GM12878 (cell line): ENCODE data around the gene HNRNPLL. TPM values are rescaled to one million over a fixed set of nuclear protein-coding genes. Genes with fewer than 3 reads are reported as not detected.

Experiments used
- ATAC-seq: fragments of 200-7000 bp; cut with Tn5 transposase; 3 replicates; pipeline ENCODE4 v1.9.1; 2020; ENCODE audit warnings: mild to moderate bottlenecking, moderate library complexity
- BruUV-seq: library from RNA; stranded (reverse); fragments of 400-500 nt; replicated peaks from 2 replicates; lab custom pipeline; 2021; lab: Mats Ljungman, UMichigan
- CTCF ChIA-PET: fragments of 300-600 bp; sonication (Branson Sonifier 250); formaldehyde crosslinking; extraction: SDS; loops from one replicate; lab custom pipeline; 2021; ENCODE audit warnings: inconsistent platforms; lab: Yijun Ruan, JAX
- POLR2A ChIA-PET: fragments of 350-600 bp; formaldehyde crosslinking; extraction: SDS; loops from one replicate; lab custom pipeline; 2021; ENCODE audit warnings: inconsistent platforms; lab: Charles Lee
- RAD21 ChIA-PET: fragments of 300-600 bp; sonication (Branson Sonifier 250); formaldehyde crosslinking; loops from one replicate; lab custom pipeline; 2023; ENCODE audit warnings: antibody characterized with exemption; ENCODE audit not compliant: unreplicated experiment; lab: Charles Lee
- SMC1A ChIA-PET: fragments of 300-600 bp; sonication (Branson Sonifier 250); formaldehyde crosslinking; loops from one replicate; lab custom pipeline; 2023; ENCODE audit not compliant: unreplicated experiment, uncharacterized antibody; lab: Charles Lee
- DNase-seq: peaks from one replicate; pipeline ENCODE4 v3.0.0-alpha.2; 2011; ENCODE audit warnings: low read depth, low spot score
- FAIRE-seq: peaks from 3 replicates; lab custom pipeline; 2011; peaks lifted over from hg19 to GRCh38; lab: Jason Lieb, UNC
- H2AFZ ChIP-seq: 2 replicates; pipeline ENCODE4 v1.6.0; 2011; ENCODE audit warnings: low read depth, low read length, control low read depth; ENCODE audit not compliant: control insufficient read depth
- H3K27ac ChIP-seq: 2 replicates; pipeline ENCODE4 v1.5.1; 2011; ENCODE audit warnings: control low read depth; ENCODE audit not compliant: control insufficient read depth, insufficient read depth
- H3K27me3 ChIP-seq, 2 experiments: replicated peaks in 1 of 2; 2 replicates each; pipeline versions ENCODE4 v1.6.0 to v1.6.1; 2011; ENCODE audit warnings: low read length in 1 of 2; ENCODE audit not compliant: control insufficient read depth in 2 of 2, insufficient read depth in 2 of 2
- H3K36me3 ChIP-seq, 2 experiments: 2 replicates each; pipeline ENCODE4 v1.5.1; 2011; ENCODE audit warnings: low read length in 1 of 2; ENCODE audit not compliant: control insufficient read depth in 2 of 2, insufficient read depth in 2 of 2
- H3K4me1 ChIP-seq: 2 replicates; pipeline ENCODE4 v1.6.1; 2011; ENCODE audit warnings: mild to moderate bottlenecking, low read length, moderate library complexity, mixed read lengths; ENCODE audit not compliant: control insufficient read depth, insufficient read depth
- H3K4me2 ChIP-seq: 2 replicates; pipeline ENCODE4 v1.6.0; 2011; ENCODE audit warnings: control low read depth; ENCODE audit not compliant: control insufficient read depth, insufficient read depth
- H3K4me3 ChIP-seq: fragments of 200-600 bp; sonication (generic); 2 replicates; pipeline ENCODE4 v1.5.1; 2016
- H3K79me2 ChIP-seq: 2 replicates; pipeline ENCODE4 v1.6.0; 2011; ENCODE audit warnings: low read length; ENCODE audit not compliant: control insufficient read depth, insufficient read depth
- H3K9ac ChIP-seq: 2 replicates; pipeline ENCODE4 v1.8.0; 2011; ENCODE audit warnings: low read length, control low read depth, mixed read lengths; ENCODE audit not compliant: control insufficient read depth, insufficient read depth
- H3K9me3 ChIP-seq: replicated peaks from 3 replicates; pipeline ENCODE4 v1.5.1; 2011; ENCODE audit warnings: mild to moderate bottlenecking, low read length; ENCODE audit not compliant: control insufficient read depth, insufficient read depth
- H4K20me1 ChIP-seq: 2 replicates; pipeline ENCODE4 v1.6.0; 2011; ENCODE audit not compliant: control insufficient read depth, insufficient read depth
- BCL3 ChIP-seq: IDR thresholded peaks from 2 replicates; pipeline ENCODE4 v1.6.1; 2011; ENCODE audit warnings: borderline replicate concordance, low read depth, mild to moderate bottlenecking, moderate library complexity, low read length; ENCODE audit not compliant: insufficient read depth, poor library complexity, severe bottlenecking
- CEBPB ChIP-seq, 2 experiments: fragments of 150-350 bp in 1 of 2; IDR thresholded peaks; 2 replicates each; pipeline ENCODE4 v1.6.1; 2012 to 2014; ENCODE audit warnings: low read depth in 2 of 2, low read length in 2 of 2, borderline replicate concordance in 1 of 2, inconsistent platforms in 1 of 2
- CREM ChIP-seq: IDR thresholded peaks from 2 replicates; pipeline ENCODE4 v1.6.1; 2014; ENCODE audit warnings: antibody characterized with exemption, low read depth
- EZH2 ChIP-seq: IDR thresholded peaks from 2 replicates; pipeline ENCODE4 v1.6.1; 2012; ENCODE audit warnings: low read depth, mild to moderate bottlenecking, control low read depth, inconsistent platforms, low read length, borderline replicate concordance; ENCODE audit not compliant: control insufficient read depth
- GABPA ChIP-seq: IDR thresholded peaks from 2 replicates; pipeline ENCODE4 v1.6.1; 2014; ENCODE audit warnings: antibody characterized with exemption, low read depth, mild to moderate bottlenecking, inconsistent platforms
- HDAC2 ChIP-seq: fragments of 200-600 bp; sonication (generic); IDR thresholded peaks from 2 replicates; pipeline ENCODE4 v1.6.1; 2017
- HDGF ChIP-seq: fragments of 450-650 bp; IDR thresholded peaks from 2 replicates; pipeline ENCODE4 v1.6.1; 2016; ENCODE audit warnings: antibody characterized with exemption
- IKZF2 ChIP-seq, 2 experiments: fragments of 450-650 bp; IDR thresholded peaks; 2 replicates each; pipeline ENCODE4 v1.6.1; 2017; ENCODE audit warnings: mild to moderate bottlenecking in 2 of 2, moderate library complexity in 2 of 2
- JUNB ChIP-seq: IDR thresholded peaks from 2 replicates; pipeline ENCODE4 v1.6.1; 2016; ENCODE audit warnings: antibody characterized with exemption, mild to moderate bottlenecking
- NBN ChIP-seq: fragments of 450-650 bp; IDR thresholded peaks from 2 replicates; pipeline ENCODE4 v1.6.1; 2016
- PKNOX1 ChIP-seq: fragments of 450-650 bp; IDR thresholded peaks from 2 replicates; pipeline ENCODE4 v1.6.1; 2016; ENCODE audit warnings: mild to moderate bottlenecking
- WGBS: methylation state at CpG from one replicate; pipeline ENCODE4 v1.1.6; 2016; ENCODE audit warnings: low lambda C conversion rate; ENCODE audit not compliant: insufficient replicate concordance, insufficient coverage; ENCODE audit errors: missing lambda C conversion rate; 5-methylcytosine and 5-hydroxymethylcytosine counted together
- in situ Hi-C: fragments of 300-500 bp; cut with MboI; formaldehyde crosslinking; loops from 9 replicates; pipeline ENCODE4 v1.14.3; 2018; ENCODE audit warnings: mixed read lengths
- intact Hi-C: fragments of 100-400 bp; cut with micrococcal nuclease; formaldehyde crosslinking; loops from one replicate; pipeline ENCODE4 v1.14.2; 2022; ENCODE audit not compliant: unreplicated experiment
- polyA plus RNA-seq, 11 experiments: library from polyadenylated mRNA; depleted of rRNA in 4 of 11; unstranded in 6 of 11; stranded (reverse) in 5 of 11; fragments of >200 nt; fragmentation: Nextera tagmentation in 4 of 11; fragmentation: Illumina TruSeq in 1 of 11; extraction: Ambion mirVana in 4 of 11; extraction: Trizol in 1 of 11; gene quantifications; 1 replicate in 1 of 11; 2 replicates in 10 of 11; pipeline versions ENCODE4 v1.2.1 to v1.2.3, GENCODE V29; 2011 to 2016; ENCODE audit warnings: inconsistent platforms in 2 of 11, missing spikeins in 2 of 11, low read depth in 1 of 11
- total RNA-seq, 4 experiments: library from RNA; depleted of rRNA in 3 of 4; stranded (reverse); fragments of >200 nt in 3 of 4; fragmentation: Illumina TruSeq in 1 of 4; extraction: Trizol in 1 of 4; gene quantifications; 2 replicates each; pipeline versions ENCODE4 v1.2.1 to v1.2.3, GENCODE V29; 2013 to 2021

Gene HNRNPLL
- total and polyA plus RNA-seq, 10 of the 15 experiments (the other 5 are each of a cell fraction or from before 2014, with no cell fraction given), result 0.98 to 27.1 (median 2.9) TPM

GRCh38 chr2:38615237-38615636 lies 12.5 kb upstream of the HNRNPLL start (continued):
- TF ChIP-seq PKNOX1 (no peak), HDAC2 (no peak), HDGF (no peak), IKZF2 (IDR thresholded peaks at IDR 0.05) (peak; percentile 12 to 21; a peak in 1 of 4 replicates), CEBPB (IDR thresholded peaks at IDR 0.05; ENCODE audit: borderline replicate concordance in 1 of 2, low read depth in 2 of 2, low read length in 2 of 2) (0 out of 4 replicates have a peak, but pooled peaks of 1 of the 2 experiments have one; percentile 28), JUNB (peak; percentile 96), BCL3 (peak; percentile 29), EZH2 (no peak), CREM (peak; percentile 64; the same call in 1 of the 2 replicates), GABPA (peak; percentile 49; the same call in 1 of the 2 replicates)

- in situ Hi-C loops (no loop called here), intact Hi-C loops (loop anchor here (10.0 kb wide), 1 partner anchor 511 kb away; the partner anchor contains the start of gene SOS1)
- ChIA-PET POLR2A (interaction anchor here (0.6 to 2.6 kb wide), 3 partner anchors 12 to 109 kb away, joined by 4 to 9 read pairs (median 4); no protein-coding TSS in a partner anchor), SMC1A (interaction anchor here (2.2 kb wide), 1 partner anchor 53 kb away, joined by 8 read pairs; no protein-coding TSS in a partner anchor), RAD21 (no interaction called here), CTCF (interaction anchor here (0.9 to 3.1 kb wide), 4 partner anchors 10 to 32 kb away, joined by 3 to 15 read pairs (median 4); no protein-coding TSS in a partner anchor)
- Histone ChIP-seq H3K79me2 (no peaks in the 10 kb centered on the region), H3K27ac (no peak overlapping the region), H3K4me3 (no peak overlapping the region), H3K9ac (no peak overlapping the region), H3K4me2 (no peak overlapping the region), H3K4me1 (peaks cover 14% of the 10 kb centered on the region), H4K20me1 (no peaks in the 10 kb centered on the region), H3K9me3 (peaks cover 5% of the 10 kb centered on the region; the same call in 2 of the 3 replicates), H2AFZ (no peak overlapping the region), H3K36me3 (no peaks in the 10 kb centered on the region), H3K27me3 (0 out of 4 replicates have a peak, but pooled peaks cover 0 to 1% of the 10 kb centered on the region in 2 experiments)
- 44% methylated on average over 3 of the region's 3 CpGs for WGBS
- TF ChIP-seq NBN, result no peak
- no peak for TF ChIP-seq CREM
- DNase-seq (no peak), ATAC-seq (no peak), FAIRE-seq (no peak)
- BruUV-seq, result no TSS peak
Observed at GRCh38 chr2:38613849-38614213, 11.1 kb upstream of the HNRNPLL start.
